ENCODE measurements around the gene ANKRD6. TPM values are rescaled to one million over a fixed set of nuclear protein-coding genes. Genes with fewer than 3 reads are reported as not detected.

Gene ANKRD6
- total RNA-seq, 4 donors from 2014 or later: 9.8 to 19.0 (median 12.2) TPM

DNA sequence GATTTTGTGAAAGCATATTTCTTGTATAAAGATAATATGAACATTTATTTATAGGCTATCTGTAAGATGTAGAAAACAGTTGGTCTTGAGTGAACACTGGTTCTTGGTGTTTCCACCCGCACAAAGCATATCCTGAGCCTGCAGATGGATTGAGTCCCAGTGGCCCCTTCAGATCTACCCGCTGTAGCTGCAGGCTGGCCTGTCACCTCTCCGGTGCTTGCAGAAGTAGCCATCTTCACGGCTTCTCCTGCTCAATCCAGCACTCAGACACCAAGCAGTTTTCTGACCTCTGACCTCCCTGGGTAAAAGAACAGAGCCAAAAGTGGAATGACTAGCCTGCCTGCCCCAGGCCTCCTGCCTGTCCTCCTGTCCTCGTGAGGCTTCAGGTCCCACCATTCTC, 182.9 kb downstream of the ANKRD6 start:
- Histone ChIP-seq H3K36me3 (peaks cover 0 to 28% of the 10 kb centered on the region in 2 donors), H3K27ac (no peak overlapping the region), H3K4me3 (no peak overlapping the region), H3K9me3 (no peaks in the 10 kb centered on the region), H3K4me1 (no peaks in the 10 kb centered on the region), H3K27me3 (no peaks in the 10 kb centered on the region)
- ATAC-seq: no peak
- 86% methylated on average over 5 of the region's 5 CpGs; no CpG with 5 or more reads in 1 of the 2 donors for WGBS, 2 donors (ENCODE audit: low coverage in 1 of 2)
- TF ChIP-seq EP300 (IDR thresholded peaks at IDR 0.05) (no peak), POLR2A (IDR thresholded peaks at IDR 0.05) (no peak), POLR2AphosphoS5 (IDR thresholded peaks at IDR 0.05) (no peak), CTCF (IDR thresholded peaks at IDR 0.05) (no peak)

DNA sequence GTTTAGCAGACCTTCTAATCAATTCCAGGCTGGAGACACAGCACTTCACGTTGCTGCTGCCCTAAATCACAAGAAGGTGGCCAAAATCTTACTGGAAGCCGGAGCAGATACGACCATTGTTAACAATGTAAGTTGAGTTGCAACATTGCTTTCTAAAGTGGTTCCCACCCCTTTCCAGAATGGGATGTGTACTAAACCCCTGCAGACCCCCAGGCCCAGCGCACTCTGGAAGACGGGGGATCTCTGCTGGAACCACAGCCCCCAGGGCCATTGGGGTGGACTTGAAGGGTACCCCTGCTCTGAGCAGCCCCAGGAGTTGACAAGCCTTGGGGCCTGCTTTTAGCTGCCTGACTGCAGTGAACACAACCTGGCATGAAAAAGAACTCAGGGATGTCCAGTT, 183.6 kb downstream of the ANKRD6 start:
- WGBS, 2 donors (ENCODE audit: low coverage in 1 of 2): 100% methylated on average over 2 to 3 of the region's 5 CpGs
- no peak for ATAC-seq
- H3K36me3 ChIP-seq: peaks cover 0 to 35% of the 10 kb centered on the region in 2 donors

GRCh38 chr6:89618026-89618425, 185.1 kb downstream of the ANKRD6 start:
- Histone ChIP-seq H3K27me3 (no peaks in the 10 kb centered on the region), H3K27ac (no peak overlapping the region), H3K4me3 (no peak overlapping the region), H3K4me1 (no peaks in the 10 kb centered on the region), H3K9me3 (no peaks in the 10 kb centered on the region), H3K36me3 (peaks cover 0 to 39% of the 10 kb centered on the region in 2 donors)
- no peak for ATAC-seq
- WGBS, 2 donors (ENCODE audit: low coverage in 1 of 2): 91 to 93% methylated on average over 5 to 6 of the region's 6 CpGs
- TF ChIP-seq EP300 (IDR thresholded peaks at IDR 0.05) (no peak), CTCF (IDR thresholded peaks at IDR 0.05) (no peak)

More for the DNA sequence above, 183.6 kb downstream of the ANKRD6 start:
- Histone ChIP-seq H3K9me3 (no peaks in the 10 kb centered on the region), H3K4me1 (no peaks in the 10 kb centered on the region), H3K27me3 (no peaks in the 10 kb centered on the region), H3K27ac (no peak overlapping the region), H3K4me3 (no peak overlapping the region)
- no peak for TF ChIP-seq EP300 (IDR thresholded peaks at IDR 0.05)
- TF ChIP-seq CTCF (IDR thresholded peaks at IDR 0.05): no peak
- no peak for TF ChIP-seq POLR2AphosphoS5 (IDR thresholded peaks at IDR 0.05)
- TF ChIP-seq POLR2A (IDR thresholded peaks at IDR 0.05): no peak

DNA sequence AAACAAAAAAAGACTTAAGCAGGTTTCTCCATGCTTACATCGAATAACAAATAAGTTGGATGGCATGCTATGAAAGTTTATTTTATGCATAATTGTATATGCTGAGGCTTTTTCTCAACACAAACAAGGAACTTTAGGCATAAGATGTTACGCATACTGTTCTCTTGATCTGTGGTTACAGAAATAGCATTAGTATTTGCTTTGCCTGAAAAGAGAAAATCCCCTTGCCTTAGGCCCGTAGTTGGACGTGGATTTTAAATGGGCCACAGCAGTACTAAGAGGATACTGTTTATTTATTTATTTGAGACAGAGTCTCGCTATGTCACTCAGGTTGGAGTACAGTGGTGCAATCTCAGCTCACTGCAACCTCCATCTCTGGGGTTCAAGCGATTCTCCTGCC, 186.6 kb downstream of the ANKRD6 start:
- Histone ChIP-seq H3K27ac (no peak overlapping the region), H3K36me3 (peaks cover 0 to 53% of the 10 kb centered on the region in 2 donors), H3K4me3 (no peak overlapping the region), H3K4me1 (no peaks in the 10 kb centered on the region), H3K9me3 (no peaks in the 10 kb centered on the region), H3K27me3 (no peaks in the 10 kb centered on the region)
- ATAC-seq: no peak
- TF ChIP-seq CTCF (IDR thresholded peaks at IDR 0.05): no peak
- TF ChIP-seq POLR2AphosphoS5 (IDR thresholded peaks at IDR 0.05): no peak
- WGBS, 2 donors (ENCODE audit: low coverage in 1 of 2): 95 to 96% methylated on average over 6 of the region's 6 CpGs

GRCh38 chr6:89623749-89624148, 190.8 kb downstream of the ANKRD6 start:
- WGBS, 2 donors (ENCODE audit: low coverage in 1 of 2): 80 to 100% methylated on average over 1 to 3 of the region's 8 CpGs
- no peak for TF ChIP-seq POLR2AphosphoS5 (IDR thresholded peaks at IDR 0.05)
- TF ChIP-seq POLR2A (IDR thresholded peaks at IDR 0.05): no peak
- TF ChIP-seq CTCF (IDR thresholded peaks at IDR 0.05): no peak
- no peak for TF ChIP-seq EP300 (IDR thresholded peaks at IDR 0.05)
- no peaks in the 10 kb centered on the region for H3K27me3 ChIP-seq
- no peak for ATAC-seq
- H3K4me3 ChIP-seq: no peak overlapping the region
- no peak overlapping the region for H3K27ac ChIP-seq
- H3K36me3 ChIP-seq: peaks cover 0 to 61% of the 10 kb centered on the region in 2 donors
- H3K9me3 ChIP-seq: no peaks in the 10 kb centered on the region
- no peaks in the 10 kb centered on the region for H3K4me1 ChIP-seq
